Choroid plexus epithelial cell (primary cell): ENCODE results near the gene ZNF136.

Experiments
- DNase-seq: peaks from one replicate; pipeline ENCODE4 v3.0.0-alpha.2; 2010; ENCODE audit warnings: low read depth
- H3K4me3 ChIP-seq: 2 replicates; pipeline ENCODE4 v1.5.1; 2011; ENCODE audit warnings: low read depth, mild to moderate bottlenecking, control low read depth, low read length, moderate library complexity
- TF ChIP-seq, protein P1 (sequence below): conservative IDR thresholded peaks from 2 replicates; pipeline ENCODE4 v1.5.1; 2011; ENCODE audit warnings: low read depth, mild to moderate bottlenecking, control low read depth, inconsistent platforms, low read length, moderate library complexity

Gene ZNF136

GRCh38 chr19:12237143-12237839, 74.4 kb downstream of the ZNF136 start:
- no peak overlapping the region for H3K4me3 ChIP-seq
- TF ChIP-seq, protein P1, sequence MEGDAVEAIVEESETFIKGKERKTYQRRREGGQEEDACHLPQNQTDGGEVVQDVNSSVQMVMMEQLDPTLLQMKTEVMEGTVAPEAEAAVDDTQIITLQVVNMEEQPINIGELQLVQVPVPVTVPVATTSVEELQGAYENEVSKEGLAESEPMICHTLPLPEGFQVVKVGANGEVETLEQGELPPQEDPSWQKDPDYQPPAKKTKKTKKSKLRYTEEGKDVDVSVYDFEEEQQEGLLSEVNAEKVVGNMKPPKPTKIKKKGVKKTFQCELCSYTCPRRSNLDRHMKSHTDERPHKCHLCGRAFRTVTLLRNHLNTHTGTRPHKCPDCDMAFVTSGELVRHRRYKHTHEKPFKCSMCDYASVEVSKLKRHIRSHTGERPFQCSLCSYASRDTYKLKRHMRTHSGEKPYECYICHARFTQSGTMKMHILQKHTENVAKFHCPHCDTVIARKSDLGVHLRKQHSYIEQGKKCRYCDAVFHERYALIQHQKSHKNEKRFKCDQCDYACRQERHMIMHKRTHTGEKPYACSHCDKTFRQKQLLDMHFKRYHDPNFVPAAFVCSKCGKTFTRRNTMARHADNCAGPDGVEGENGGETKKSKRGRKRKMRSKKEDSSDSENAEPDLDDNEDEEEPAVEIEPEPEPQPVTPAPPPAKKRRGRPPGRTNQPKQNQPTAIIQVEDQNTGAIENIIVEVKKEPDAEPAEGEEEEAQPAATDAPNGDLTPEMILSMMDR, result no peak

More at GRCh38 chr19:12237143-12237839, 74.4 kb downstream of the ZNF136 start:
- DNase-seq, result no peak
